RWPE1 (cell line): Measurements from ENCODE around the gene PCNX2.

Experiments
- CTCF ChIA-PET: fragments of 350-600 bp; sonication (Branson Sonifier 250); formaldehyde crosslinking; extraction: SDS; loops from one replicate; lab custom pipeline; 2021; lab: Yijun Ruan, JAX
- POLR2A ChIA-PET: fragments of 400-600 bp; formaldehyde crosslinking; extraction: SDS; loops from one replicate; lab custom pipeline; 2020; ENCODE audit warnings: antibody characterized with exemption; ENCODE audit not compliant: low non-redundant PET; lab: Yijun Ruan, JAX
- DNase-seq: peaks from one replicate; pipeline ENCODE4 v3.0.0; 2012; ENCODE audit warnings: low spot score
- H3K27ac ChIP-seq: fragments of 450-650 bp; 2 replicates; pipeline ENCODE4 v1.5.1; 2017
- CTCF ChIP-seq: fragments of 450-650 bp; conservative IDR thresholded peaks from 2 replicates; pipeline ENCODE4 v1.5.1; 2017; ENCODE audit warnings: low read depth, mild to moderate bottlenecking

PCNX2 gene

GRCh38 chr1:233065685-233066084 lies 229.8 kb downstream of the PCNX2 start:
- DNase-seq = no peak
- ChIA-PET POLR2A (no interaction called here), CTCF (no interaction called here)
- no peak for TF ChIP-seq CTCF
- no peak overlapping the region for H3K27ac ChIP-seq

GRCh38 chr1:233064988-233065387 lies 230.5 kb downstream of the PCNX2 start:
- no peak for DNase-seq
- H3K27ac ChIP-seq = no peak overlapping the region
- TF ChIP-seq CTCF = no peak
- ChIA-PET CTCF (no interaction called here), POLR2A (no interaction called here)

GRCh38 chr1:233063462-233063861 lies 232.1 kb downstream of the PCNX2 start:
- no peak overlapping the region for H3K27ac ChIP-seq
- DNase-seq = no peak
- TF ChIP-seq CTCF = no peak
- POLR2A ChIA-PET = no interaction called here
- CTCF ChIA-PET = no interaction called here

GRCh38 chr1:233061265-233061664 lies 234.3 kb downstream of the PCNX2 start:
- CTCF ChIA-PET = interaction anchor here (0.6 kb wide), 1 partner anchor 1388 kb away, joined by 3 read pairs; no protein-coding TSS in a partner anchor
- DNase-seq = no peak

GRCh38 chr1:233060461-233060994 lies 235.0 kb downstream of the PCNX2 start:
- ChIA-PET CTCF (interaction anchor here (0.5 to 0.7 kb wide), 2 partner anchors 64 to 72 kb away, joined by 3 to 4 read pairs; no protein-coding TSS in a partner anchor), POLR2A (no interaction called here)
- DNase-seq = no peak
- TF ChIP-seq CTCF = no peak
- H3K27ac ChIP-seq = no peak overlapping the region

More at GRCh38 chr1:233061265-233061664, 234.3 kb downstream of the PCNX2 start:
- TF ChIP-seq CTCF = no peak
- H3K27ac ChIP-seq = no peak overlapping the region
- POLR2A ChIA-PET = no interaction called here

GRCh38 chr1:233057836-233058235 lies 237.7 kb downstream of the PCNX2 start:
- CTCF ChIA-PET = no interaction called here

More at GRCh38 chr1:233057836-233058235, 237.7 kb downstream of the PCNX2 start:
- H3K27ac ChIP-seq = no peak overlapping the region
- POLR2A ChIA-PET = no interaction called here
- no peak for DNase-seq
- no peak for TF ChIP-seq CTCF
